Transverse colon (tissue), 4 donors: Measurements from ENCODE around the gene PLCL1. TPM values are rescaled to one million over a fixed set of nuclear protein-coding genes. Genes with fewer than 3 reads are reported as not detected.

Experiments used
- DNase-seq: peaks from one replicate; pipeline ENCODE4 v3.0.0-alpha.2; 2019
- H3K27ac ChIP-seq, 4 donors: fragments of 200-600 bp; sonication (generic); 2 replicates each; pipeline ENCODE4 v1.5.1; 2016 to 2018; ENCODE audit warnings: inconsistent platforms in 4 of 4
- H3K27me3 ChIP-seq: fragments of 200-600 bp; sonication (generic); 2 replicates; pipeline ENCODE4 v1.5.1; 2017; ENCODE audit warnings: inconsistent platforms
- H3K36me3 ChIP-seq, 4 donors: fragments of 200-600 bp; sonication (generic); 2 replicates each; pipeline ENCODE4 v1.5.1; 2017 to 2019; ENCODE audit warnings: inconsistent platforms in 4 of 4
- H3K4me1 ChIP-seq, 4 donors: fragments of 200-600 bp; sonication (generic); 2 replicates each; pipeline ENCODE4 v1.5.1; 2017 to 2020; ENCODE audit warnings: inconsistent platforms in 4 of 4
- H3K4me3 ChIP-seq, 4 donors: fragments of 200-600 bp; sonication (generic); 1 replicate in 1 of 4; 2 replicates in 3 of 4; pipeline versions ENCODE4 v1.5.1 to v1.6.1; 2017 to 2019; ENCODE audit warnings: inconsistent platforms in 4 of 4
- H3K9me3 ChIP-seq, 2 donors: fragments of 200-600 bp; sonication (generic); 2 replicates each; pipeline ENCODE4 v1.5.1; 2017 to 2019; ENCODE audit warnings: inconsistent platforms in 2 of 2
- EP300 ChIP-seq: sonication (generic); formaldehyde crosslinking; IDR thresholded peaks from one replicate; pipeline ENCODE4 v1.6.1; 2017; ENCODE audit warnings: antibody characterized with exemption, low read depth
- POLR2A ChIP-seq: fragments of 450-650 bp; IDR thresholded peaks from one replicate; pipeline ENCODE4 v1.6.1; 2016; ENCODE audit warnings: antibody characterized with exemption, mild to moderate bottlenecking, moderate library complexity
- POLR2AphosphoS5 ChIP-seq, 3 donors: sonication (generic); formaldehyde crosslinking; IDR thresholded peaks; one replicate each; pipeline ENCODE4 v1.6.1; 2016; ENCODE audit warnings: antibody characterized with exemption in 3 of 3
- WGBS, 2 donors: methylation state at CpG; one replicate each; pipeline ENCODE4 v1.1.5; 2018; ENCODE audit warnings: low coverage in 1 of 2; 5-methylcytosine and 5-hydroxymethylcytosine counted together
- in situ Hi-C, 4 donors: fragments of 200-750 bp; cut with MboI; loops; one replicate each; pipeline versions ENCODE4 v1.15.0 to v1.15.1; 2017; ENCODE audit warnings: low sequenced_read_pairs in 3 of 4, low pct_ligation_motif_present in 1 of 4, low pct_unique_long_range_greater_than_20kb in 1 of 4
- intact Hi-C: fragments of 100-400 bp; cut with DNase I; formaldehyde crosslinking; loops from one replicate; pipeline ENCODE4 v1.15.1; 2023; ENCODE audit warnings: low total_unique reads
- total RNA-seq, 4 donors: library from RNA; depleted of rRNA; stranded (reverse); fragments of >200 nt; gene quantifications; one replicate each; pipeline ENCODE4 v1.1.0, GENCODE V29; 2016
- TF ChIP-seq, protein P1 (sequence below), 5 experiments: fragments of 200-600 bp in 3 of 5; fragments of 450-650 bp in 2 of 5; sonication (generic) in 3 of 5; IDR thresholded peaks; 1 replicate in 2 of 5; 2 replicates in 3 of 5; pipeline ENCODE4 v1.5.1; 2016 to 2017; ENCODE audit warnings: antibody characterized with exemption in 5 of 5, inconsistent platforms in 3 of 5, mild to moderate bottlenecking in 2 of 5, moderate library complexity in 1 of 5

PLCL1 gene
- total RNA-seq, 4 donors from 2014 or later: 0.20 to 7.1 (median 5.3) TPM

DNA sequence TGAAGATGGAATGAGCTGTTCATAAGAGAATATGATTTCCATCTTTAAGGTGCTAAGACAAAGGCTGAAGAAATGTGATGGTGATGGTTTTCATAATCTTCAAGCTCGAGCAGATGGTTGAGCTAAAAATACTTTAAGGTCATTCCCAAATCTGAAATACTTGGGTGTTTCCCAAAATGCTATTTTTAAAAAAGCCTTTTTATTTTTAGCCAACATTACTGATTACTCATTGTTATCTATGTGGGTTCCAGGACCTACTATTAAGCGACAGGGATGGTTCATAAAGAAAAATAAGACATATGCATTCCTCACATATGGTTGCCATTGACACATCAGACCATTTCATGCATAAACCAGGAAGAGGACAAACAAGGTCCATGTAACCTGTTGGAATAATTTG lies 298.5 kb downstream of the PLCL1 start:
- Histone ChIP-seq H3K27me3 (no peaks in the 10 kb centered on the region), H3K4me1 (no peaks in the 10 kb centered on the region), H3K27ac (no peak overlapping the region), H3K9me3 (no peaks in the 10 kb centered on the region), H3K36me3 (no peaks in the 10 kb centered on the region), H3K4me3 (no peak overlapping the region)
- no peak for TF ChIP-seq POLR2A
- no peak for TF ChIP-seq POLR2AphosphoS5 (IDR thresholded peaks at IDR 0.05)
- TF ChIP-seq, protein P1, sequence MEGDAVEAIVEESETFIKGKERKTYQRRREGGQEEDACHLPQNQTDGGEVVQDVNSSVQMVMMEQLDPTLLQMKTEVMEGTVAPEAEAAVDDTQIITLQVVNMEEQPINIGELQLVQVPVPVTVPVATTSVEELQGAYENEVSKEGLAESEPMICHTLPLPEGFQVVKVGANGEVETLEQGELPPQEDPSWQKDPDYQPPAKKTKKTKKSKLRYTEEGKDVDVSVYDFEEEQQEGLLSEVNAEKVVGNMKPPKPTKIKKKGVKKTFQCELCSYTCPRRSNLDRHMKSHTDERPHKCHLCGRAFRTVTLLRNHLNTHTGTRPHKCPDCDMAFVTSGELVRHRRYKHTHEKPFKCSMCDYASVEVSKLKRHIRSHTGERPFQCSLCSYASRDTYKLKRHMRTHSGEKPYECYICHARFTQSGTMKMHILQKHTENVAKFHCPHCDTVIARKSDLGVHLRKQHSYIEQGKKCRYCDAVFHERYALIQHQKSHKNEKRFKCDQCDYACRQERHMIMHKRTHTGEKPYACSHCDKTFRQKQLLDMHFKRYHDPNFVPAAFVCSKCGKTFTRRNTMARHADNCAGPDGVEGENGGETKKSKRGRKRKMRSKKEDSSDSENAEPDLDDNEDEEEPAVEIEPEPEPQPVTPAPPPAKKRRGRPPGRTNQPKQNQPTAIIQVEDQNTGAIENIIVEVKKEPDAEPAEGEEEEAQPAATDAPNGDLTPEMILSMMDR (IDR thresholded peaks at IDR 0.05): no peak
- TF ChIP-seq EP300: no peak
- in situ Hi-C loops: no loop called here
- 74 to 80% methylated on average over 2 of the region's 2 CpGs for WGBS, 2 donors
- intact Hi-C loops: no loop called here
- DNase-seq: no peak

DNA sequence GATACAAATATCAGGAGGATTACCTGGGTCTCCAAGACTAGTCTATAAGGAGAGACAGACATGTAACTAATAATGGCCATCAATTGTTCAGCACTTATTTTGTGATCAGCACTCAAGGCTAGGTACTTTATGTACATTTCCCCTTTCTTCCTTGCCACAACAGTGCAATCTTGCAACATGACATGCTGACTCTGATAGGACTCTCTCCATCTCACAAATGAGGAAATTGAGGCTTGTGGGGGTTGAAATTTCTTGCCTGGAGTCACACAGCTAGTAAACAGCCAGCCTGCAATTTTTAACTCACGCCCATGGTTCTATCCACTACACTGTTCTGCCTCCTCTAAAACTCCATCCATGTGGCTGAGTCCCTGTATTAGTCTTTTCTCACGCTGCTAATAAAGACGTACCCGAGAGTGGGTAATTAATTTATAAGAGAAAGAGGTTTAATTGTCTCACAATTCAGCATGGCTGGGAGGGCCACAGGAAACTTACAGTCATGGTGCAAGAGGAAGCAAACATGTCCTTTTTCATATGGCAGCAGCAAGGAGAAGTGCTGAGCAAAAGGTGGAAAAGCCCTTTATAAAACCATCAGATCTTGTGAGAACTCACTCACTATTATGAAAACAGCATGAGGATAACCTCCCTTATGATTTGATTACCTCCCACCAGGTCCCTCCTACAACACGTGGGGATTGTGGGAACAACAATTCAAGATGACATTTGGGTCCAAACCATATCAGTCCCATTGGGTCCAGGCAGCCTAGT lies 302.4 kb downstream of the PLCL1 start:
- intact Hi-C loops (no loop called here), in situ Hi-C loops (no loop called here)
- H3K4me3 ChIP-seq: no peak overlapping the region
- H3K36me3 ChIP-seq: no peaks in the 10 kb centered on the region
- no peak for DNase-seq
- TF ChIP-seq POLR2A: no peak
- TF ChIP-seq, protein P1 (IDR thresholded peaks at IDR 0.05): no peak
- no peak for TF ChIP-seq EP300
- TF ChIP-seq POLR2AphosphoS5 (IDR thresholded peaks at IDR 0.05): no peak
- no peaks in the 10 kb centered on the region for H3K27me3 ChIP-seq
- no peaks in the 10 kb centered on the region for H3K9me3 ChIP-seq
- no peak overlapping the region for H3K27ac ChIP-seq
- WGBS, 2 donors: 84 to 88% methylated on average over 4 to 5 of the region's 5 CpGs
- H3K4me1 ChIP-seq: no peaks in the 10 kb centered on the region

DNA sequence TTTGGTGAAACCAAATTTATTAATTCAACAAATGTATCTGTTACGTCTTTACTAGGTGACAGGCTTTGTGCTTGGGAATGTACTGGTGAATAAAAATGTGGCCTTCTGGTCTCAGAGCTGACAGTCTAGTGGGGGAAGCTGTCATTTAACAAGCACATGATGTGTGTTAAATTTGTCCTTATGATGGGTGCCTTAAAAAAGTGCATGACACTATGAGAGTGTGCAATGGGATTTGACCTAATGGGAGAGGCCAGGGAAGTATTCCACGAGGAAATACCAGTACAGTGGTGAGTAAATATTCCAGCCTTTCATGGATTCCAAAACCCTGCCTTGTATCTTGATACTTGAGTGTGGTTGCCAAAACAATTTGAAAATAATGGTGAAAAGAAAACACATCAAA lies 308.9 kb downstream of the PLCL1 start:
- in situ Hi-C loops: no loop called here
- TF ChIP-seq, protein P1 (IDR thresholded peaks at IDR 0.05): no peak
- TF ChIP-seq EP300 (no peak), POLR2AphosphoS5 (IDR thresholded peaks at IDR 0.05) (no peak), POLR2A (no peak)
- WGBS, 2 donors: 60 to 86% methylated on average over 2 of the region's 2 CpGs

DNA sequence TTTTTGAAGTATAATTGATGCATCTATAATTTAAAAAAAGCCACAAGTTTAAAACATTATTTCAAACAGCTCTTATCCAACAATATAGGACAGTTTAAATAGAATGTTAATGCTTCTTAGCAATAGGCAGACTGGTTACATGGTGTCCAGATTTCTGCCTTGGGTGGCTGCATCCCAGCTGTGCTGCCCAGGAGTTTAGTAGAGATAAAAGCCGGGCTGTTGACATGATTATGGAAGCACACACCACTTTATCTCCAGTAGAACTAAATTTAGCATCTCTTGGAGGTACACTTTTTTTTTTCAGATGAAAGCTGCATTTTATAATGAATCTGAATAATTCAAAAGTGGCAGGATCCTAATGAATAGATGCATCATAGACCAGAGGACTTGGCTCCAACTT lies 309.7 kb downstream of the PLCL1 start:
- H3K9me3 ChIP-seq: no peaks in the 10 kb centered on the region
- intact Hi-C loops: no loop called here
- H3K36me3 ChIP-seq: no peaks in the 10 kb centered on the region
- WGBS, 2 donors: 75 to 78% methylated on average over 1 of the region's 1 CpG
- no peak overlapping the region for H3K4me3 ChIP-seq
- DNase-seq: no peak
- peaks cover 0 to 4% (median 0%) of the 10 kb centered on the region in 4 donors for H3K4me1 ChIP-seq
- H3K27me3 ChIP-seq: no peaks in the 10 kb centered on the region
- in situ Hi-C loops: no loop called here
- no peak overlapping the region for H3K27ac ChIP-seq
- TF ChIP-seq EP300: no peak
- TF ChIP-seq, protein P1 (IDR thresholded peaks at IDR 0.05): no peak

More for the DNA sequence above, 308.9 kb downstream of the PLCL1 start:
- no peak for DNase-seq
- no peaks in the 10 kb centered on the region for H3K9me3 ChIP-seq
- H3K4me3 ChIP-seq: no peak overlapping the region
- H3K36me3 ChIP-seq: no peaks in the 10 kb centered on the region
- intact Hi-C loops: no loop called here
- no peak overlapping the region for H3K27ac ChIP-seq
- H3K27me3 ChIP-seq: no peaks in the 10 kb centered on the region
- peaks cover 0 to 4% (median 0%) of the 10 kb centered on the region in 4 donors for H3K4me1 ChIP-seq
